ENCODE measurements around the gene SLC66A3. TPM values are rescaled to one million over a fixed set of nuclear protein-coding genes. Genes with fewer than 3 reads are reported as not detected.

Gene SLC66A3
- polyA plus RNA-seq, 1 donor (not counting 4 experiments of a cell fraction or from before 2014, with no cell fraction given) = 31.1 TPM

DNA sequence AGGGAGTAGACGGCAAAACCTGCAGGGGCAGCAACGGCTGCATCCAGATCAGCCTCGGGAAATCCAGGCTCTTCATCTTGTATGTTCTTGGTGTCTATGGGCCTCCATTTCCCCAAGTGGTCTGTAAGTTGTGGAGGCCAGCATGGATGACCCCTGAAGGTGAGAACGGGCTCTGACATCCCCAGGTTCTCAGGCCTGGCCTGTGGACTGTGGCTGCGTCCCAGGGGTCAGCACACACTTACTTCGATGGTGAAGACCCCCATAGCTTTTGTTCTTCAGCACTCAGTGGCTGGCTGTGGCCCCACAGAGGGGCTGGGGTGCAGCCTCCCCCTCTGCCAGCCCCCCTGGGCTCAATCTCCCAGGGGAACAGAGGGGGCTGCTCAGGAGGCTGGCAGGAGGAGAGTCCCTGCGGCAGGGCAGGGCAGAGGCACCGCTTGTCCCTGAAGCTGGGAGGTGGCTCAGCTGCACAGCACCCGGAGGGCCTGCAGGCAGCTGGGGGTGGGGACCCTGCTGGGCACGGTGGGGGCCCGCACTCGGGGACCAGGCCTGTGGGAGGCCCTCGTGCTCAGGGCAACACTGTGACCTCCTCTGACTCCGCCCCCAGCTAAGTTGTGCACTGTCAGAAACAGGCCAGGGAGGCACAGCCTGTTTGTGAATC, 3.8 kb downstream of the SLC66A3 start:
- no peaks in the 10 kb centered on the region for H3K79me2 ChIP-seq (ENCODE audit: control insufficient read depth, insufficient read depth, low read length)
- no peaks in the 10 kb centered on the region for H3K9me3 ChIP-seq (ENCODE audit: control insufficient read depth, low read depth, low read length)
- dilution Hi-C loops (cut with MboI; ENCODE audit: extremely low pct_ligation_motif_present, low sequenced_read_pairs) = no loop called here
- H3K9me1 ChIP-seq (ENCODE audit: control insufficient read depth, extremely low read depth, insufficient read depth, low read length) = no peaks in the 10 kb centered on the region
- no peak overlapping the region for H3K27ac ChIP-seq (ENCODE audit: control insufficient read depth, insufficient read depth, low read length)
- TF ChIP-seq EZH2 (IDR thresholded peaks at IDR 0.05; ENCODE audit: low read length) = no peak
- TF ChIP-seq, protein P1, sequence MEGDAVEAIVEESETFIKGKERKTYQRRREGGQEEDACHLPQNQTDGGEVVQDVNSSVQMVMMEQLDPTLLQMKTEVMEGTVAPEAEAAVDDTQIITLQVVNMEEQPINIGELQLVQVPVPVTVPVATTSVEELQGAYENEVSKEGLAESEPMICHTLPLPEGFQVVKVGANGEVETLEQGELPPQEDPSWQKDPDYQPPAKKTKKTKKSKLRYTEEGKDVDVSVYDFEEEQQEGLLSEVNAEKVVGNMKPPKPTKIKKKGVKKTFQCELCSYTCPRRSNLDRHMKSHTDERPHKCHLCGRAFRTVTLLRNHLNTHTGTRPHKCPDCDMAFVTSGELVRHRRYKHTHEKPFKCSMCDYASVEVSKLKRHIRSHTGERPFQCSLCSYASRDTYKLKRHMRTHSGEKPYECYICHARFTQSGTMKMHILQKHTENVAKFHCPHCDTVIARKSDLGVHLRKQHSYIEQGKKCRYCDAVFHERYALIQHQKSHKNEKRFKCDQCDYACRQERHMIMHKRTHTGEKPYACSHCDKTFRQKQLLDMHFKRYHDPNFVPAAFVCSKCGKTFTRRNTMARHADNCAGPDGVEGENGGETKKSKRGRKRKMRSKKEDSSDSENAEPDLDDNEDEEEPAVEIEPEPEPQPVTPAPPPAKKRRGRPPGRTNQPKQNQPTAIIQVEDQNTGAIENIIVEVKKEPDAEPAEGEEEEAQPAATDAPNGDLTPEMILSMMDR (optimal IDR thresholded peaks at IDR 0.05 in 1 of 3, IDR thresholded peaks at IDR 0.05 in 1 of 3, conservative IDR thresholded peaks at IDR 0.05 in 1 of 3; ENCODE audit: extremely low read depth in 1 of 3, insufficient read depth in 2 of 3, low read length in 3 of 3) = no peak
- no peak overlapping the region for H3K4me3 ChIP-seq (ENCODE audit: control insufficient read depth in 2 of 3, extremely low read depth in 1 of 3, insufficient read depth in 2 of 3, low read depth in 1 of 3, low read length in 3 of 3)
- H3K27me3 ChIP-seq (ENCODE audit: control insufficient read depth, extremely low read depth, insufficient read depth, low read length) = no peaks in the 10 kb centered on the region
- no peak overlapping the region for H3K9ac ChIP-seq (ENCODE audit: control insufficient read depth, extremely low read depth, insufficient read depth, low read length)
- no peak overlapping the region for H3K4me2 ChIP-seq (ENCODE audit: control insufficient read depth, extremely low read depth, insufficient read depth, low read depth, low read length)
- H2AFZ ChIP-seq (ENCODE audit: control insufficient read depth, low read length) = no peak overlapping the region
- DNase-seq (ENCODE audit: low read depth, low spot score) (no peak), FAIRE-seq (no peak)
- no peaks in the 10 kb centered on the region for H3K36me3 ChIP-seq (ENCODE audit: control insufficient read depth in 2 of 2, extremely low read depth in 1 of 2, insufficient read depth in 2 of 2, low read length in 2 of 2)
- H4K20me1 ChIP-seq (ENCODE audit: control insufficient read depth, extremely low read depth, insufficient read depth, low read length) = no peaks in the 10 kb centered on the region
- H3K4me1 ChIP-seq (ENCODE audit: control insufficient read depth, extremely low read depth, insufficient read depth, low read length) = peaks cover 9% of the 10 kb centered on the region

- no peaks in the 10 kb centered on the region for H3K79me2 ChIP-seq (ENCODE audit: control insufficient read depth, insufficient read depth, low read length)
- no peak overlapping the region for H3K4me3 ChIP-seq (ENCODE audit: control insufficient read depth in 2 of 3, extremely low read depth in 1 of 3, insufficient read depth in 2 of 3, low read depth in 1 of 3, low read length in 3 of 3)
- dilution Hi-C loops (cut with MboI; ENCODE audit: extremely low pct_ligation_motif_present, low sequenced_read_pairs) = no loop called here
- H3K9me3 ChIP-seq (ENCODE audit: control insufficient read depth, low read depth, low read length) = no peaks in the 10 kb centered on the region
- no peaks in the 10 kb centered on the region for H4K20me1 ChIP-seq (ENCODE audit: control insufficient read depth, extremely low read depth, insufficient read depth, low read length)
- H2AFZ ChIP-seq (ENCODE audit: control insufficient read depth, low read length) = no peak overlapping the region
- DNase-seq (ENCODE audit: low read depth, low spot score) = no peak
- H3K4me1 ChIP-seq (ENCODE audit: control insufficient read depth, extremely low read depth, insufficient read depth, low read length) = peaks cover 4% of the 10 kb centered on the region
- H3K36me3 ChIP-seq (ENCODE audit: control insufficient read depth in 2 of 2, extremely low read depth in 1 of 2, insufficient read depth in 2 of 2, low read length in 2 of 2) = no peaks in the 10 kb centered on the region
- no peaks in the 10 kb centered on the region for H3K9me1 ChIP-seq (ENCODE audit: control insufficient read depth, extremely low read depth, insufficient read depth, low read length)
- FAIRE-seq = no peak
- no peaks in the 10 kb centered on the region for H3K27me3 ChIP-seq (ENCODE audit: control insufficient read depth, extremely low read depth, insufficient read depth, low read length)
- H3K27ac ChIP-seq (ENCODE audit: control insufficient read depth, insufficient read depth, low read length) = no peak overlapping the region
- no peak for TF ChIP-seq EZH2 (IDR thresholded peaks at IDR 0.05; ENCODE audit: low read length)
- TF ChIP-seq, protein P1 (optimal IDR thresholded peaks at IDR 0.05 in 1 of 3, IDR thresholded peaks at IDR 0.05 in 1 of 3, conservative IDR thresholded peaks at IDR 0.05 in 1 of 3; ENCODE audit: extremely low read depth in 1 of 3, insufficient read depth in 2 of 3, low read length in 3 of 3) = no peak
- H3K9ac ChIP-seq (ENCODE audit: control insufficient read depth, extremely low read depth, insufficient read depth, low read length) = no peak overlapping the region
- no peak overlapping the region for H3K4me2 ChIP-seq (ENCODE audit: control insufficient read depth, extremely low read depth, insufficient read depth, low read depth, low read length)
Measured at GRCh38 chr2:11159574-11160170, 4.4 kb downstream of the SLC66A3 start.
